HEK293 (cell line): ENCODE data around the gene NUP58.

Experiments
- CTCF ChIA-PET: fragments of 350-600 bp; formaldehyde crosslinking; extraction: SDS; loops from one replicate; lab custom pipeline; 2021; ENCODE audit warnings: antibody characterized with exemption; lab: Yijun Ruan, JAX
- POLR2A ChIA-PET: fragments of 300-600 bp; formaldehyde crosslinking; extraction: SDS; loops from one replicate; lab custom pipeline; 2020; ENCODE audit warnings: antibody characterized with exemption, inconsistent platforms; lab: Yijun Ruan, JAX
- H3K27ac ChIP-seq: fragments of 200-500 bp; sonication (Bioruptor generic); 2 replicates; pipeline ENCODE4 v1.5.1; 2014; ENCODE audit warnings: low read depth, low read length, control low read depth, inconsistent platforms; ENCODE audit errors: extremely low read depth
- H3K36me3 ChIP-seq, 2 experiments: fragments of 200-500 bp in 1 of 2; sonication (Bioruptor generic) in 1 of 2; 1 replicate in 1 of 2; 2 replicates in 1 of 2; pipeline ENCODE4 v1.5.1; 2014 to 2017; ENCODE audit warnings: inconsistent platforms in 2 of 2, low read length in 2 of 2; ENCODE audit not compliant: control insufficient read depth in 2 of 2, insufficient read depth in 1 of 2
- H3K4me1 ChIP-seq: fragments of 200-500 bp; sonication (Bioruptor generic); 2 replicates; pipeline ENCODE4 v1.5.1; 2014; ENCODE audit warnings: mild to moderate bottlenecking, low read length, inconsistent platforms; ENCODE audit not compliant: control insufficient read depth, insufficient read depth
- H3K4me3 ChIP-seq: 2 replicates; pipeline ENCODE4 v1.5.1; 2011; ENCODE audit warnings: low read depth, mild to moderate bottlenecking, control low read depth, low read length, moderate library complexity
- H3K9me3 ChIP-seq: fragments of 200-500 bp; sonication (Bioruptor generic); 2 replicates; pipeline ENCODE4 v1.5.1; 2014; ENCODE audit warnings: low read depth, low read length, inconsistent platforms; ENCODE audit not compliant: control insufficient read depth, insufficient read depth
- HOXA7 ChIP-seq: sonication (generic); formaldehyde crosslinking; IDR thresholded peaks from 2 replicates; pipeline ENCODE4 v1.8.1; 2022; ENCODE audit warnings: missing genetic modification reagents, borderline replicate concordance
- KLF7 ChIP-seq: fragments of 450-650 bp; formaldehyde crosslinking; IDR thresholded peaks from 2 replicates; pipeline ENCODE4 v1.5.1; 2016; ENCODE audit warnings: missing biosample characterization, missing genetic modification characterization, borderline replicate concordance
- KLF9 ChIP-seq: fragments of 450-650 bp; formaldehyde crosslinking; IDR thresholded peaks from 2 replicates; pipeline ENCODE4 v1.5.1; 2016; ENCODE audit warnings: missing biosample characterization, missing genetic modification characterization, low read depth
- MZF1 ChIP-seq: fragments of 450-650 bp; formaldehyde crosslinking; IDR thresholded peaks from 2 replicates; pipeline ENCODE4 v1.5.1; 2017; ENCODE audit warnings: missing biosample characterization, missing genetic modification characterization, borderline replicate concordance
- RBAK ChIP-seq: fragments of 450-650 bp; formaldehyde crosslinking; IDR thresholded peaks from 2 replicates; pipeline ENCODE4 v1.5.1; 2016; ENCODE audit warnings: missing biosample characterization, missing genetic modification characterization
- ZBTB8A ChIP-seq: fragments of 450-650 bp; formaldehyde crosslinking; IDR thresholded peaks from 2 replicates; pipeline ENCODE4 v1.5.1; 2016; ENCODE audit warnings: missing biosample characterization, missing genetic modification characterization
- ZEB2 ChIP-seq: fragments of 450-650 bp; formaldehyde crosslinking; IDR thresholded peaks from 2 replicates; pipeline ENCODE4 v1.5.1; 2016; ENCODE audit warnings: missing biosample characterization, missing genetic modification characterization
- ZFP69B ChIP-seq: fragments of 450-650 bp; formaldehyde crosslinking; IDR thresholded peaks from 2 replicates; pipeline ENCODE4 v1.5.1; 2016; ENCODE audit warnings: missing biosample characterization, missing genetic modification characterization
- ZNF140 ChIP-seq: fragments of 450-650 bp; formaldehyde crosslinking; IDR thresholded peaks from 2 replicates; pipeline ENCODE4 v1.5.1; 2016; ENCODE audit warnings: missing biosample characterization, missing genetic modification characterization
- ZNF157 ChIP-seq: fragments of 450-650 bp; formaldehyde crosslinking; IDR thresholded peaks from 2 replicates; pipeline ENCODE4 v1.5.1; 2016; ENCODE audit warnings: missing biosample characterization, missing genetic modification characterization
- ZNF48 ChIP-seq: fragments of 450-650 bp; formaldehyde crosslinking; IDR thresholded peaks from 2 replicates; pipeline ENCODE4 v1.5.1; 2016; ENCODE audit warnings: missing biosample characterization, missing genetic modification characterization
- ZNF585B ChIP-seq: fragments of 450-650 bp; formaldehyde crosslinking; IDR thresholded peaks from 2 replicates; pipeline ENCODE4 v1.5.1; 2016; ENCODE audit warnings: missing biosample characterization, missing genetic modification characterization
- ZNF600 ChIP-seq: fragments of 450-650 bp; formaldehyde crosslinking; IDR thresholded peaks from 2 replicates; pipeline ENCODE4 v1.5.1; 2016; ENCODE audit warnings: missing biosample characterization, missing genetic modification characterization
- ZNF623 ChIP-seq: fragments of 450-650 bp; formaldehyde crosslinking; IDR thresholded peaks from 2 replicates; pipeline ENCODE4 v1.5.1; 2016; ENCODE audit warnings: missing biosample characterization, missing genetic modification characterization
- ZNF664 ChIP-seq: fragments of 450-650 bp; formaldehyde crosslinking; IDR thresholded peaks from 2 replicates; pipeline ENCODE4 v1.5.1; 2016; ENCODE audit warnings: missing biosample characterization, missing genetic modification characterization
- ZNF707 ChIP-seq: fragments of 450-650 bp; formaldehyde crosslinking; IDR thresholded peaks from 2 replicates; pipeline ENCODE4 v1.5.1; 2016; ENCODE audit warnings: missing biosample characterization, missing genetic modification characterization
- ZNF776 ChIP-seq: fragments of 450-650 bp; formaldehyde crosslinking; IDR thresholded peaks from 2 replicates; pipeline ENCODE4 v1.5.0; 2017; ENCODE audit warnings: missing biosample characterization, missing genetic modification characterization, borderline replicate concordance
- ZNF792 ChIP-seq: fragments of 450-650 bp; formaldehyde crosslinking; IDR thresholded peaks from 2 replicates; pipeline ENCODE4 v1.5.1; 2016; ENCODE audit warnings: missing biosample characterization, missing genetic modification characterization
- ZNF837 ChIP-seq: fragments of 450-650 bp; formaldehyde crosslinking; IDR thresholded peaks from 2 replicates; pipeline ENCODE4 v1.5.1; 2016; ENCODE audit warnings: missing biosample characterization, missing genetic modification characterization
- ZSCAN16 ChIP-seq: fragments of 450-650 bp; formaldehyde crosslinking; IDR thresholded peaks from 2 replicates; pipeline ENCODE4 v1.5.1; 2016; ENCODE audit warnings: missing biosample characterization, missing genetic modification characterization
- TF ChIP-seq, protein P1 (sequence below): fragments of 450-650 bp; formaldehyde crosslinking; optimal IDR thresholded peaks from 2 replicates; pipeline ENCODE3; 2016; ENCODE audit warnings: missing biosample characterization, mild to moderate bottlenecking, missing genetic modification characterization
- TF ChIP-seq, protein P2 (sequence below): fragments of 450-650 bp; formaldehyde crosslinking; IDR thresholded peaks from 2 replicates; pipeline ENCODE4 v1.5.1; 2017; ENCODE audit warnings: missing biosample characterization, missing genetic modification characterization
- TF ChIP-seq, protein P3 (sequence below): fragments of 450-650 bp; formaldehyde crosslinking; IDR thresholded peaks from 2 replicates; pipeline ENCODE4 v1.5.1; 2016; ENCODE audit warnings: missing biosample characterization, missing genetic modification characterization
- TF ChIP-seq, protein P4 (sequence below): fragments of 450-650 bp; formaldehyde crosslinking; IDR thresholded peaks from 2 replicates; pipeline ENCODE4 v1.5.1; 2016; ENCODE audit warnings: missing biosample characterization, missing genetic modification characterization
- TF ChIP-seq, protein P5 (sequence below): fragments of 450-650 bp; IDR thresholded peaks from 2 replicates; pipeline ENCODE4 v1.5.1; 2018; ENCODE audit warnings: missing biosample characterization, mild to moderate bottlenecking, missing genetic modification characterization
- TF ChIP-seq, protein P6 (sequence below): fragments of 450-650 bp; formaldehyde crosslinking; IDR thresholded peaks from 2 replicates; pipeline ENCODE4 v1.5.1; 2017; ENCODE audit warnings: missing biosample characterization, missing genetic modification characterization

Gene NUP58

DNA sequence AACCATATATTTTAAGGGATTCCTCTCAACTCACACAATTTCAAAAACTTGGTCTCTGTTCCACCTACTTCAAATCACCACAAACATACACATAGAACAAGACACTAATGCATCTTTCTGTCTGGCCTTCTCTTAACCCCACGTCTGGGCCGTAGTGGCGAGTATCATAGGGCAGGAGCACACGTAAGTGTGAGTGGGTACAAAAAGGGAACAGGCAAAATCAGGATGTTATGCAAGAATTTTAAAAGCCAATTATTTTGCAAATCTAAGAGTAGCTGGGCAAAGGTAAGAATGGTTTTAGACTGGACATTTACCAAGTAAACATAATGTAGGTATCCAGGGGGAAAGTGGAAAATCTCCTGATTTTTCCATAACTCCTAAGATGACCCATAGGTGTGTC lies 49.2 kb upstream of the NUP58 start:
- Histone ChIP-seq H3K4me1 (no peaks in the 10 kb centered on the region), H3K4me3 (no peak overlapping the region), H3K27ac (no peak overlapping the region), H3K36me3 (peaks cover 3 to 51% of the 10 kb centered on the region in 2 experiments), H3K9me3 (no peaks in the 10 kb centered on the region)
- ChIA-PET POLR2A (no interaction called here), CTCF (interaction anchor here (1.3 kb wide), 1 partner anchor 139 kb away, joined by 3 read pairs; no protein-coding TSS in a partner anchor)
- TF ChIP-seq ZNF707 (tag by site-specific recombination) (no peak), ZNF776 (tag by site-specific recombination) (no peak), ZNF623 (tag by site-specific recombination) (no peak), ZNF664 (tag by site-specific recombination) (no peak), HOXA7 (CRISPR knock-in tag) (no peak), ZSCAN16 (tag by site-specific recombination) (no peak), ZNF837 (tag by site-specific recombination) (no peak), ZNF600 (no peak), ZNF792 (tag by site-specific recombination) (no peak), KLF7 (no peak), ZNF48 (tag by site-specific recombination) (no peak), ZNF585B (tag by site-specific recombination) (no peak), MZF1 (tag by site-specific recombination) (no peak), ZFP69B (tag by site-specific recombination) (no peak)
- TF ChIP-seq, protein P1, sequence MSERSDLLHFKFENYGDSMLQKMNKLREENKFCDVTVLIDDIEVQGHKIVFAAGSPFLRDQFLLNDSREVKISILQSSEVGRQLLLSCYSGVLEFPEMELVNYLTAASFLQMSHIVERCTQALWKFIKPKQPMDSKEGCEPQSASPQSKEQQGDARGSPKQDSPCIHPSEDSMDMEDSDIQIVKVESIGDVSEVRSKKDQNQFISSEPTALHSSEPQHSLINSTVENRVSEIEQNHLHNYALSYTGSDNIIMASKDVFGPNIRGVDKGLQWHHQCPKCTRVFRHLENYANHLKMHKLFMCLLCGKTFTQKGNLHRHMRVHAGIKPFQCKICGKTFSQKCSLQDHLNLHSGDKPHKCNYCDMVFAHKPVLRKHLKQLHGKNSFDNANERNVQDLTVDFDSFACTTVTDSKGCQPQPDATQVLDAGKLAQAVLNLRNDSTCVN, result no peak
- TF ChIP-seq, protein P2, sequence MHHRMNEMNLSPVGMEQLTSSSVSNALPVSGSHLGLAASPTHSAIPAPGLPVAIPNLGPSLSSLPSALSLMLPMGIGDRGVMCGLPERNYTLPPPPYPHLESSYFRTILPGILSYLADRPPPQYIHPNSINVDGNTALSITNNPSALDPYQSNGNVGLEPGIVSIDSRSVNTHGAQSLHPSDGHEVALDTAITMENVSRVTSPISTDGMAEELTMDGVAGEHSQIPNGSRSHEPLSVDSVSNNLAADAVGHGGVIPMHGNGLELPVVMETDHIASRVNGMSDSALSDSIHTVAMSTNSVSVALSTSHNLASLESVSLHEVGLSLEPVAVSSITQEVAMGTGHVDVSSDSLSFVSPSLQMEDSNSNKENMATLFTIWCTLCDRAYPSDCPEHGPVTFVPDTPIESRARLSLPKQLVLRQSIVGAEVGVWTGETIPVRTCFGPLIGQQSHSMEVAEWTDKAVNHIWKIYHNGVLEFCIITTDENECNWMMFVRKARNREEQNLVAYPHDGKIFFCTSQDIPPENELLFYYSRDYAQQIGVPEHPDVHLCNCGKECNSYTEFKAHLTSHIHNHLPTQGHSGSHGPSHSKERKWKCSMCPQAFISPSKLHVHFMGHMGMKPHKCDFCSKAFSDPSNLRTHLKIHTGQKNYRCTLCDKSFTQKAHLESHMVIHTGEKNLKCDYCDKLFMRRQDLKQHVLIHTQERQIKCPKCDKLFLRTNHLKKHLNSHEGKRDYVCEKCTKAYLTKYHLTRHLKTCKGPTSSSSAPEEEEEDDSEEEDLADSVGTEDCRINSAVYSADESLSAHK, result no peak
- TF ChIP-seq, protein P3, sequence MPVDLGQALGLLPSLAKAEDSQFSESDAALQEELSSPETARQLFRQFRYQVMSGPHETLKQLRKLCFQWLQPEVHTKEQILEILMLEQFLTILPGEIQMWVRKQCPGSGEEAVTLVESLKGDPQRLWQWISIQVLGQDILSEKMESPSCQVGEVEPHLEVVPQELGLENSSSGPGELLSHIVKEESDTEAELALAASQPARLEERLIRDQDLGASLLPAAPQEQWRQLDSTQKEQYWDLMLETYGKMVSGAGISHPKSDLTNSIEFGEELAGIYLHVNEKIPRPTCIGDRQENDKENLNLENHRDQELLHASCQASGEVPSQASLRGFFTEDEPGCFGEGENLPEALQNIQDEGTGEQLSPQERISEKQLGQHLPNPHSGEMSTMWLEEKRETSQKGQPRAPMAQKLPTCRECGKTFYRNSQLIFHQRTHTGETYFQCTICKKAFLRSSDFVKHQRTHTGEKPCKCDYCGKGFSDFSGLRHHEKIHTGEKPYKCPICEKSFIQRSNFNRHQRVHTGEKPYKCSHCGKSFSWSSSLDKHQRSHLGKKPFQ, result no peak
- TF ChIP-seq, protein P4, sequence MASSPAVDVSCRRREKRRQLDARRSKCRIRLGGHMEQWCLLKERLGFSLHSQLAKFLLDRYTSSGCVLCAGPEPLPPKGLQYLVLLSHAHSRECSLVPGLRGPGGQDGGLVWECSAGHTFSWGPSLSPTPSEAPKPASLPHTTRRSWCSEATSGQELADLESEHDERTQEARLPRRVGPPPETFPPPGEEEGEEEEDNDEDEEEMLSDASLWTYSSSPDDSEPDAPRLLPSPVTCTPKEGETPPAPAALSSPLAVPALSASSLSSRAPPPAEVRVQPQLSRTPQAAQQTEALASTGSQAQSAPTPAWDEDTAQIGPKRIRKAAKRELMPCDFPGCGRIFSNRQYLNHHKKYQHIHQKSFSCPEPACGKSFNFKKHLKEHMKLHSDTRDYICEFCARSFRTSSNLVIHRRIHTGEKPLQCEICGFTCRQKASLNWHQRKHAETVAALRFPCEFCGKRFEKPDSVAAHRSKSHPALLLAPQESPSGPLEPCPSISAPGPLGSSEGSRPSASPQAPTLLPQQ, result no peak
- TF ChIP-seq, all 188 proteins: peak for 0

DNA sequence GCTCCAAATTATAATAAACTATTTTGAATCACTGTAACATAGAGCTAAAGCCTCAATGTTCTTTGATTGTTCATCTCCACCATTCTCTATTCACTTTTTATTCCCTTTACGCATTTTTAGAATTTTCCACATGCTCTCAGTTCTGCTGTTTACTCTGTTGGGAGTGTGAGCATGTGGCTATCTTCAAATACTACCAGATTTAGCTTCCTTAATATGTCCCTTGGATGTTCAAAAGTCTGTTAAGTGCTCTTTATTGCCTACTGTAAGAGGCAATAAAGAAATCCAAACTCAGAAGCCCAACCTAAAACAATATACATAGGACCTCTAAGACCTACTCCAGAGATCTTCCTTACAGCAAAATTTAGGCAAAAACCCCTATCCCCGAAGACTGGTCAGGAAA lies 48.7 kb upstream of the NUP58 start:
- Histone ChIP-seq H3K27ac (no peak overlapping the region), H3K4me3 (no peak overlapping the region), H3K9me3 (no peaks in the 10 kb centered on the region), H3K4me1 (no peaks in the 10 kb centered on the region), H3K36me3 (peaks cover 3 to 55% of the 10 kb centered on the region in 2 experiments)
- TF ChIP-seq, protein P5, sequence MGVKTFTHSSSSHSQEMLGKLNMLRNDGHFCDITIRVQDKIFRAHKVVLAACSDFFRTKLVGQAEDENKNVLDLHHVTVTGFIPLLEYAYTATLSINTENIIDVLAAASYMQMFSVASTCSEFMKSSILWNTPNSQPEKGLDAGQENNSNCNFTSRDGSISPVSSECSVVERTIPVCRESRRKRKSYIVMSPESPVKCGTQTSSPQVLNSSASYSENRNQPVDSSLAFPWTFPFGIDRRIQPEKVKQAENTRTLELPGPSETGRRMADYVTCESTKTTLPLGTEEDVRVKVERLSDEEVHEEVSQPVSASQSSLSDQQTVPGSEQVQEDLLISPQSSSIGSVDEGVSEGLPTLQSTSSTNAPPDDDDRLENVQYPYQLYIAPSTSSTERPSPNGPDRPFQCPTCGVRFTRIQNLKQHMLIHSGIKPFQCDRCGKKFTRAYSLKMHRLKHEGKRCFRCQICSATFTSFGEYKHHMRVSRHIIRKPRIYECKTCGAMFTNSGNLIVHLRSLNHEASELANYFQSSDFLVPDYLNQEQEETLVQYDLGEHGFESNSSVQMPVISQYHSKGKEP (tag by site-specific recombination), result no peak
- TF ChIP-seq ZNF837 (tag by site-specific recombination), result no peak
- TF ChIP-seq ZBTB8A (tag by site-specific recombination), result no peak
- no peak for TF ChIP-seq ZNF157 (tag by site-specific recombination)
- TF ChIP-seq, protein P6, sequence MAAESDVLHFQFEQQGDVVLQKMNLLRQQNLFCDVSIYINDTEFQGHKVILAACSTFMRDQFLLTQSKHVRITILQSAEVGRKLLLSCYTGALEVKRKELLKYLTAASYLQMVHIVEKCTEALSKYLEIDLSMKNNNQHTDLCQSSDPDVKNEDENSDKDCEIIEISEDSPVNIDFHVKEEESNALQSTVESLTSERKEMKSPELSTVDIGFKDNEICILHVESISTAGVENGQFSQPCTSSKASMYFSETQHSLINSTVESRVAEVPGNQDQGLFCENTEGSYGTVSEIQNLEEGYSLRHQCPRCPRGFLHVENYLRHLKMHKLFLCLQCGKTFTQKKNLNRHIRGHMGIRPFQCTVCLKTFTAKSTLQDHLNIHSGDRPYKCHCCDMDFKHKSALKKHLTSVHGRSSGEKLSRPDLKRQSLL (tag by site-specific recombination), result no peak
- no peak for TF ChIP-seq RBAK
- TF ChIP-seq ZEB2 (tag by site-specific recombination), result no peak
- TF ChIP-seq ZNF140, result no peak
- TF ChIP-seq KLF9, result no peak
- TF ChIP-seq, protein P3, result no peak
- POLR2A ChIA-PET, result no interaction called here
- CTCF ChIA-PET, result interaction anchor here (1.2 to 1.3 kb wide), 2 partner anchors 35 to 140 kb away, joined by 3 to 5 read pairs; no protein-coding TSS in a partner anchor
